Ishikawa (cell line): ENCODE data around the gene NTM.

Experiments used
- CEBPB ChIP-seq: IDR thresholded peaks from 2 replicates; pipeline ENCODE4 v1.6.1; 2012
- CREB1 ChIP-seq: IDR thresholded peaks from 2 replicates; pipeline ENCODE4 v1.6.1; 2012; ENCODE audit warnings: low read depth
- EGR1 ChIP-seq: IDR thresholded peaks from 2 replicates; pipeline ENCODE4 v1.6.1; 2012
- EP300 ChIP-seq: IDR thresholded peaks from 2 replicates; pipeline ENCODE4 v1.6.1; 2012; ENCODE audit warnings: borderline replicate concordance
- FOXM1 ChIP-seq: IDR thresholded peaks from 2 replicates; pipeline ENCODE4 v1.6.1; 2012; ENCODE audit warnings: low read depth, borderline replicate concordance
- RAD21 ChIP-seq: IDR thresholded peaks from 2 replicates; pipeline ENCODE4 v1.6.1; 2012; ENCODE audit warnings: low read depth
- TAF1 ChIP-seq: IDR thresholded peaks from 2 replicates; pipeline ENCODE4 v1.6.1; 2012; ENCODE audit warnings: low read depth, mild to moderate bottlenecking
- TCF12 ChIP-seq: IDR thresholded peaks from 2 replicates; pipeline ENCODE4 v1.6.1; 2012; ENCODE audit warnings: low read depth
- YY1 ChIP-seq: IDR thresholded peaks from 2 replicates; pipeline ENCODE4 v1.6.1; 2012; ENCODE audit warnings: low read depth
- ZBTB7A ChIP-seq: IDR thresholded peaks from 2 replicates; pipeline ENCODE4 v1.6.1; 2012; ENCODE audit warnings: low read depth
- TF ChIP-seq, protein P1 (sequence below): IDR thresholded peaks from 2 replicates; pipeline ENCODE4 v1.6.1; 2012
- TF ChIP-seq, protein P2 (sequence below): IDR thresholded peaks from 2 replicates; pipeline ENCODE4 v1.6.1; 2012; ENCODE audit warnings: low read depth, mild to moderate bottlenecking
- TF ChIP-seq, protein P3 (sequence below): IDR thresholded peaks from 2 replicates; pipeline ENCODE4 v1.6.1; 2012

DNA sequence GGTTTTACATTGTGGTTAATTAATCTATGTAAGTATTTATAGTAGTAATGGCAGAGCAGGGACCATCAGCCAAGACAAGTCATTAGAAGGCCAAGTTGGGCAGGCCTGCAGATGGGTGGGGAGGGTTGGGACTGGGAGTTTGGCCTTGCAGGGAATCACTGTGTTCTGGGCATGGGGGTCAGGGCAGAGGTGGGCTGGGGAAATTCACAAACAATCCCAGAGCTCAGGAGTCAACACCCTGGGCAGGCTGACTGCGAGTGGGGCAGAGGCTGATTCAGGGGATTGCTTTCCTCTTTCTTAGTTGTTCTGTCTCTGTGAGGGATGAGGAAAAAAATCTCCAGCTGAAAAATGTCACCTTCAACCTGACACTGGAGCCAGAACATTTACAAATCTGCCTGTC lies 322.5 kb downstream of the NTM start:
- no peak for TF ChIP-seq RAD21
- TF ChIP-seq, protein P1, sequence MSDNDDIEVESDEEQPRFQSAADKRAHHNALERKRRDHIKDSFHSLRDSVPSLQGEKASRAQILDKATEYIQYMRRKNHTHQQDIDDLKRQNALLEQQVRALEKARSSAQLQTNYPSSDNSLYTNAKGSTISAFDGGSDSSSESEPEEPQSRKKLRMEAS, result no peak
- no peak for TF ChIP-seq EGR1
- TF ChIP-seq CEBPB, result no peak
- TF ChIP-seq, protein P2, sequence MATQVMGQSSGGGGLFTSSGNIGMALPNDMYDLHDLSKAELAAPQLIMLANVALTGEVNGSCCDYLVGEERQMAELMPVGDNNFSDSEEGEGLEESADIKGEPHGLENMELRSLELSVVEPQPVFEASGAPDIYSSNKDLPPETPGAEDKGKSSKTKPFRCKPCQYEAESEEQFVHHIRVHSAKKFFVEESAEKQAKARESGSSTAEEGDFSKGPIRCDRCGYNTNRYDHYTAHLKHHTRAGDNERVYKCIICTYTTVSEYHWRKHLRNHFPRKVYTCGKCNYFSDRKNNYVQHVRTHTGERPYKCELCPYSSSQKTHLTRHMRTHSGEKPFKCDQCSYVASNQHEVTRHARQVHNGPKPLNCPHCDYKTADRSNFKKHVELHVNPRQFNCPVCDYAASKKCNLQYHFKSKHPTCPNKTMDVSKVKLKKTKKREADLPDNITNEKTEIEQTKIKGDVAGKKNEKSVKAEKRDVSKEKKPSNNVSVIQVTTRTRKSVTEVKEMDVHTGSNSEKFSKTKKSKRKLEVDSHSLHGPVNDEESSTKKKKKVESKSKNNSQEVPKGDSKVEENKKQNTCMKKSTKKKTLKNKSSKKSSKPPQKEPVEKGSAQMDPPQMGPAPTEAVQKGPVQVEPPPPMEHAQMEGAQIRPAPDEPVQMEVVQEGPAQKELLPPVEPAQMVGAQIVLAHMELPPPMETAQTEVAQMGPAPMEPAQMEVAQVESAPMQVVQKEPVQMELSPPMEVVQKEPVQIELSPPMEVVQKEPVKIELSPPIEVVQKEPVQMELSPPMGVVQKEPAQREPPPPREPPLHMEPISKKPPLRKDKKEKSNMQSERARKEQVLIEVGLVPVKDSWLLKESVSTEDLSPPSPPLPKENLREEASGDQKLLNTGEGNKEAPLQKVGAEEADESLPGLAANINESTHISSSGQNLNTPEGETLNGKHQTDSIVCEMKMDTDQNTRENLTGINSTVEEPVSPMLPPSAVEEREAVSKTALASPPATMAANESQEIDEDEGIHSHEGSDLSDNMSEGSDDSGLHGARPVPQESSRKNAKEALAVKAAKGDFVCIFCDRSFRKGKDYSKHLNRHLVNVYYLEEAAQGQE, result no peak
- no peak for TF ChIP-seq ZBTB7A
- no peak for TF ChIP-seq FOXM1
- TF ChIP-seq TCF12, result no peak
- no peak for TF ChIP-seq EP300
- no peak for TF ChIP-seq TAF1
- TF ChIP-seq CREB1, result no peak
- TF ChIP-seq YY1, result no peak
- TF ChIP-seq, protein P3, sequence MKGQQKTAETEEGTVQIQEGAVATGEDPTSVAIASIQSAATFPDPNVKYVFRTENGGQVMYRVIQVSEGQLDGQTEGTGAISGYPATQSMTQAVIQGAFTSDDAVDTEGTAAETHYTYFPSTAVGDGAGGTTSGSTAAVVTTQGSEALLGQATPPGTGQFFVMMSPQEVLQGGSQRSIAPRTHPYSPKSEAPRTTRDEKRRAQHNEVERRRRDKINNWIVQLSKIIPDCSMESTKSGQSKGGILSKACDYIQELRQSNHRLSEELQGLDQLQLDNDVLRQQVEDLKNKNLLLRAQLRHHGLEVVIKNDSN, result no peak
